Urothelium cell line (cell line): ENCODE measurements around the gene CDH4.

Experiments
- DNase-seq: peaks from one replicate; pipeline ENCODE4 v3.0.0; 2011; ENCODE audit warnings: low spot score, mixed read lengths
- FAIRE-seq: peaks from 2 replicates; lab custom pipeline; 2011; peaks lifted over from hg19 to GRCh38; lab: Jason Lieb, UNC

CDH4 gene

GRCh38 chr20:61508301-61509096 is 256.4 kb downstream of the CDH4 start:
- DNase-seq (no peak), FAIRE-seq (no peak)

- no peak for DNase-seq
- no peak for FAIRE-seq
Observed at GRCh38 chr20:61510778-61511330, 258.8 kb downstream of the CDH4 start.

GRCh38 chr20:61512475-61512874 is 260.4 kb downstream of the CDH4 start:
- FAIRE-seq: no peak
- DNase-seq: no peak

- DNase-seq (no peak), FAIRE-seq (no peak)
Observed at GRCh38 chr20:61513124-61514017, 261.3 kb downstream of the CDH4 start.

GRCh38 chr20:61514018-61514365 is 261.9 kb downstream of the CDH4 start:
- DNase-seq (no peak), FAIRE-seq (no peak)

- no peak for DNase-seq
- FAIRE-seq: no peak
Observed at GRCh38 chr20:61514396-61514795, 262.3 kb downstream of the CDH4 start.

- FAIRE-seq: no peak
- no peak for DNase-seq
Observed at GRCh38 chr20:61514805-61515505, 262.9 kb downstream of the CDH4 start.

GRCh38 chr20:61515922-61516321 is 263.9 kb downstream of the CDH4 start:
- FAIRE-seq (no peak), DNase-seq (no peak)

- FAIRE-seq (no peak), DNase-seq (no peak)
Observed at GRCh38 chr20:61516346-61517208, 264.5 kb downstream of the CDH4 start.

- no peak for DNase-seq
Observed at GRCh38 chr20:61517419-61517818, 265.4 kb downstream of the CDH4 start.

GRCh38 chr20:61518424-61518951 is 266.4 kb downstream of the CDH4 start:
- DNase-seq (no peak), FAIRE-seq (peak; percentile 23)

More at GRCh38 chr20:61517419-61517818, 265.4 kb downstream of the CDH4 start:
- FAIRE-seq: no peak

GRCh38 chr20:61519488-61519887 is 267.4 kb downstream of the CDH4 start:
- DNase-seq (no peak), FAIRE-seq (no peak)

GRCh38 chr20:61520076-61520892 is 268.2 kb downstream of the CDH4 start:
- FAIRE-seq (no peak), DNase-seq (no peak)

- DNase-seq (peak; percentile 69), FAIRE-seq (no peak)
Observed at GRCh38 chr20:61520893-61521460, 268.9 kb downstream of the CDH4 start.

GRCh38 chr20:61521687-61522420 is 269.8 kb downstream of the CDH4 start:
- FAIRE-seq: no peak
- peak; percentile 35 for DNase-seq

- no peak for FAIRE-seq
- DNase-seq: no peak
Observed at GRCh38 chr20:61522498-61523090, 270.5 kb downstream of the CDH4 start.

GRCh38 chr20:61523145-61523544 is 271.1 kb downstream of the CDH4 start:
- FAIRE-seq: no peak
- no peak for DNase-seq
